AG10803 (cell line): ENCODE results near the gene TBX1.

Experiments used
- DNase-seq: peaks from one replicate; pipeline ENCODE4 v3.0.0; 2010; ENCODE audit warnings: low read depth
- H3K4me3 ChIP-seq: 2 replicates; pipeline ENCODE4 v1.5.1; 2011; ENCODE audit warnings: mild to moderate bottlenecking, low read length, control low read depth
- TF ChIP-seq, protein P1 (sequence below): conservative IDR thresholded peaks from 2 replicates; pipeline ENCODE4 v1.5.1; 2011; ENCODE audit warnings: mild to moderate bottlenecking, low read length, control low read depth, inconsistent platforms

TBX1 gene

DNA sequence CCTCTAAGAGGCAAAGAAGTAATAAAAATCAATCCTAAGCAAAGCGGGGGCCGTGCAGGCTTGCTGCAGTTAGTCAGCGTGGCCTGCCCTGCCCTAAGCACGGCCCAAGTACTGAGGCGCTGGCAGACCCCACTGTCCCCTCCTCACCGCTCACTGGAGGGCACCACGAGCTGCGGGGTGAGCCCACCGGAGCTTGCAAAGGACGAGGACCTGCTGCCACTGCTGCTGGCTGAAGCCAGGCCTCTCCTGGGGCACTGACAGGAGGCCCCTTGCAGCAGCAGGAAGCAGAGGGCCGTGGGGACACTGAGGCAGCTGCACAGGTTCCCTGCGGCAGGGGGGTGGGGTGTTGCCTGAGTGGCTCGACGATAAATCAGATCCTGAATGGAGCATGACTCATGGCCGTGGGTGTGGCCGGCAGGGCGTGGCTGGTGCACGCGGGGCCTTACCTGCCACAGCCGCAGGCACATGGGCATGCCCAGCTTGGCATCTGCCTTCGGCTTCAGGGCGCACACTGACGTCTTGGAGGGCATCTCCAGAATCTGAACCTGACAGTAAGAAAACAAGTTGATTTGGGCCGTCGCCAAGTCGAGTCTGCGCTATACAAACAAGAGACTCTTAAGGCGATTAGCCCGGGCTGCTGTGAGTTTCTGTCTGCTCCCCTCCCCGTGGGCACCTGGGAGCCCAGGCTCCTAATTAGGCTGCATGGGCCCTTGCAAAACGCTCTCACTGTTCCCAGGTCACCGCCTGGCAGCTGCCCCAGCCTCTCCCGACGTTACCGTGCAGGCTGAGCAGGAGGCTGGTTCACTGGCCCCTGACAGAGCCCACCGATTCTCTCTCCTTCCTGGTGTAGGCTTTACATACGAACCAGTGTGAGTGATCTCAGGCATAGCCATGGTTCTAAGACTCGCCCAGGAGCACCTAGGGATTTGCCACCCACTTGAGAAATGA, 45.9 kb downstream of the TBX1 start:
- no peak for DNase-seq
- H3K4me3 ChIP-seq = no peak overlapping the region

GRCh38 chr22:19807161-19807913, 46.8 kb downstream of the TBX1 start:
- TF ChIP-seq, protein P1, sequence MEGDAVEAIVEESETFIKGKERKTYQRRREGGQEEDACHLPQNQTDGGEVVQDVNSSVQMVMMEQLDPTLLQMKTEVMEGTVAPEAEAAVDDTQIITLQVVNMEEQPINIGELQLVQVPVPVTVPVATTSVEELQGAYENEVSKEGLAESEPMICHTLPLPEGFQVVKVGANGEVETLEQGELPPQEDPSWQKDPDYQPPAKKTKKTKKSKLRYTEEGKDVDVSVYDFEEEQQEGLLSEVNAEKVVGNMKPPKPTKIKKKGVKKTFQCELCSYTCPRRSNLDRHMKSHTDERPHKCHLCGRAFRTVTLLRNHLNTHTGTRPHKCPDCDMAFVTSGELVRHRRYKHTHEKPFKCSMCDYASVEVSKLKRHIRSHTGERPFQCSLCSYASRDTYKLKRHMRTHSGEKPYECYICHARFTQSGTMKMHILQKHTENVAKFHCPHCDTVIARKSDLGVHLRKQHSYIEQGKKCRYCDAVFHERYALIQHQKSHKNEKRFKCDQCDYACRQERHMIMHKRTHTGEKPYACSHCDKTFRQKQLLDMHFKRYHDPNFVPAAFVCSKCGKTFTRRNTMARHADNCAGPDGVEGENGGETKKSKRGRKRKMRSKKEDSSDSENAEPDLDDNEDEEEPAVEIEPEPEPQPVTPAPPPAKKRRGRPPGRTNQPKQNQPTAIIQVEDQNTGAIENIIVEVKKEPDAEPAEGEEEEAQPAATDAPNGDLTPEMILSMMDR = no peak
- DNase-seq = no peak
- H3K4me3 ChIP-seq = no peak overlapping the region

More for the DNA sequence above, 45.9 kb downstream of the TBX1 start:
- TF ChIP-seq, protein P1 = no peak

DNA sequence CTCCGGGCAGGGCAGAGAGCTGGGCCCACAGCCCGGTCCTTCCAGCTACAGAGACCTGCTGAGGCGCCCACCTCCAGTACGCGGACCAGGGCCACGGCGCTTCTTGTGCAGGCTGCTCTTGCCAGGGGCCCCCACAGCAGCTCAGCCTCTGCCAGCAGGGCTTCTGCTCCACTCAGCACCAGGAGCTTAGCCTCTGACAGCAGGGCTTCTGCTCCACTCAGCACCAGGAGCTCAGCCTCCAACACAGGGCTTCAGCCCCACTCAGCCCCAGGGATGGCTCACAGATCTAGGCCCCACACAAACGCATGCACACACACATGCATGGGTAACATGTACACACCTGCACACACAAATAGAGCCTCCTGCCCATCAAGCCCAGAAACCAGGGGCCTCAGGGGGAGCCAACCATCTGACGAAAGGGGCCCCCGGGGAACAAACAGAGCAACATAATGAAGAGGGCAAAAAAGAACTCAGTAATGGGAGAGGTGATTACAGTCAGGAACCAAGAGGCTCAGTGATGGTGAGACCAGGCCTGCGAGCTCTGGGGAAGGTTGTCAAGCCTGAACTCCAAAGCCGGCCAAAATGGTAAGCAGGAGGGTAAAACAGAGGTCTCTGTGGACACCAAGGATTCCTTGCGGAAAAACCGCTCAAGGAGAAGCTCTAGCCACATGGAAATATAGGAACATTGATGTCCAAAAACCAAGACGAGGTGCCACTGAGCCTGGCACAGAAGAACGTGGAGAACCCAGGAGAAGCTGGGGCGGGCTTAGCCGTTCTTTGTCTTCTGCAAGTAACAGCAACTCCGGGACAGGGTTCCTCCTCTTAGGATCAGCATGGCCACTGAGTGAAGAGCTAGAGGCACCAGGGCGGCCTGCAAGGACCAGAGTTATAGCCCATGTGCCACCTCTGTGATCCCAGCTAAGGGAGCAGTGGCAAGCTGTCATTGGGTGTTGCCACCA, 47.6 kb downstream of the TBX1 start:
- no peak overlapping the region for H3K4me3 ChIP-seq
- DNase-seq = no peak
- TF ChIP-seq, protein P1 = no peak

GRCh38 chr22:19808873-19809478, 48.4 kb downstream of the TBX1 start:
- no peak overlapping the region for H3K4me3 ChIP-seq
- TF ChIP-seq, protein P1 = no peak
- DNase-seq = no peak

- TF ChIP-seq, protein P1 = no peak
- DNase-seq = no peak
Observed at GRCh38 chr22:19809741-19810140, 49.2 kb downstream of the TBX1 start.

DNA sequence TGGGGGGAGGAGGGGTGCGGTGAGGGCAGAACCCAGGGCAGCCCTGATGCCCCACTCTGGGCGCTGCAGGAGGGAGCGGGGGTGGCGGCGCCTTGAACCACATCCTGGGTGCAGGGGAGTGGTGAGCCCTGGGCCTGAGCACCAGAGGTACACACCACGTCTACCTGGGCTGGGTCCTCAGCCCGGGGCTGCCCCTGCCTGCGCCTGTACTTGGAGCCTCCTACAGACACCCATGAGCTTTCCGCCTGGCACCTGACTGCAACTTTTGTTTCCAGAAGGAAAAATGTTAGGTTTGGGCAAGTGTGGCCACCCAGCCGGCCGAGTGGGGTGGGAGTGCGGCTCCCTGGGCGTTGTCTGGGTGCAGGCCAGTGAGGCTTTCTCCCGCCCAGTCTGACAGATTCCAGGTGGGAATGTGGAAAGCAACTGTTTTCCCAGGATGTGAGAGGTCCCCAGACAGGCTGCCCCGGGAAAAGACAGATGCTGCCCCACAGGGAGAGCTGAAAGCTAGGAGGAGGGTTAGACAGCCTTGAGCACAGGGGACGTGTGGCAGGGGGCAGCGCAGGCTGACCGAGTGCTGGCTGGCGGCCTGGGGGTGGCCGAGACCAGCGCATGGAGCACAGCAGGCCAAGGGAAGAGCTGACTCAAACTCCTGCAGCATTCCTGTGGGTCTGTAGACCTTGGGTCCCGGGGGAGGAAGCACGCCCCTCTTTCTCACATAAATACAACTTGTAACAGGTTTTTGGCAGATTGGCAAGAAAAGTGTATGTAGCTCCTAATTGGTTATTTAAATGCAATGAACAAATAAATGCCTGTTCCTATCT, 50.0 kb downstream of the TBX1 start:
- DNase-seq = peak; percentile 91
- TF ChIP-seq, protein P1 = no peak
- no peak overlapping the region for H3K4me3 ChIP-seq

More at GRCh38 chr22:19809741-19810140, 49.2 kb downstream of the TBX1 start:
- H3K4me3 ChIP-seq = no peak overlapping the region
